ENCODE measurements around the gene FGF4.

GRCh38 chr11:69814902-69815301, 39.8 kb upstream of the FGF4 start:
- TF ChIP-seq EZH2 (IDR thresholded peaks at IDR 0.05) (no peak), POLR2AphosphoS5 (IDR thresholded peaks at IDR 0.05; ENCODE audit: borderline replicate concordance, low read depth, low read length) (no peak)
